Measurements from ENCODE around the gene INAVA.

Gene INAVA

GRCh38 chr1:200900877-200901276, 6.2 kb downstream of the INAVA start:
- H3K4me3 ChIP-seq (ENCODE audit: control insufficient read depth, low read depth, low read length), result no peak overlapping the region
- no peak for TF ChIP-seq CTCF (conservative IDR thresholded peaks at IDR 0.05; ENCODE audit: control insufficient read depth, insufficient read depth, low read depth, low read length)
- DNase-seq (ENCODE audit: low read depth), result no peak

GRCh38 chr1:200901350-200901749, 6.7 kb downstream of the INAVA start:
- DNase-seq (ENCODE audit: low read depth), result no peak
- no peak for TF ChIP-seq CTCF (conservative IDR thresholded peaks at IDR 0.05; ENCODE audit: control insufficient read depth, insufficient read depth, low read depth, low read length)

GRCh38 chr1:200901796-200902444, 7.2 kb downstream of the INAVA start:
- TF ChIP-seq CTCF (conservative IDR thresholded peaks at IDR 0.05; ENCODE audit: control insufficient read depth, insufficient read depth, low read depth, low read length), result no peak
- DNase-seq (ENCODE audit: low read depth), result no peak
- H3K4me3 ChIP-seq (ENCODE audit: control insufficient read depth, low read depth, low read length), result no peak overlapping the region

More at GRCh38 chr1:200901350-200901749, 6.7 kb downstream of the INAVA start:
- H3K4me3 ChIP-seq (ENCODE audit: control insufficient read depth, low read depth, low read length), result no peak overlapping the region

GRCh38 chr1:200903793-200904192, 9.1 kb downstream of the INAVA start:
- DNase-seq (ENCODE audit: low read depth), result no peak
- no peak for TF ChIP-seq CTCF (conservative IDR thresholded peaks at IDR 0.05; ENCODE audit: control insufficient read depth, insufficient read depth, low read depth, low read length)

GRCh38 chr1:200904772-200905171, 10.1 kb downstream of the INAVA start:
- H3K4me3 ChIP-seq (ENCODE audit: control insufficient read depth, low read depth, low read length), result no peak overlapping the region
- DNase-seq (ENCODE audit: low read depth), result no peak
- TF ChIP-seq CTCF (conservative IDR thresholded peaks at IDR 0.05; ENCODE audit: control insufficient read depth, insufficient read depth, low read depth, low read length), result no peak

More at GRCh38 chr1:200903793-200904192, 9.1 kb downstream of the INAVA start:
- H3K4me3 ChIP-seq (ENCODE audit: control insufficient read depth, low read depth, low read length), result no peak overlapping the region

GRCh38 chr1:200905411-200906052, 10.8 kb downstream of the INAVA start:
- no peak for TF ChIP-seq CTCF (conservative IDR thresholded peaks at IDR 0.05; ENCODE audit: control insufficient read depth, insufficient read depth, low read depth, low read length)
- DNase-seq (ENCODE audit: low read depth), result peak; percentile 10
- H3K4me3 ChIP-seq (ENCODE audit: control insufficient read depth, low read depth, low read length), result no peak overlapping the region
